SK-N-SH (cell line): ENCODE measurements around the gene C1RL. TPM values are rescaled to one million over a fixed set of nuclear protein-coding genes. Genes with fewer than 3 reads are reported as not detected.

Source experiments
- CTCF ChIA-PET: fragments of 300-600, 350-600 bp; formaldehyde crosslinking; extraction: SDS; loops from one replicate; lab custom pipeline; 2021; lab: Yijun Ruan, JAX
- POLR2A ChIA-PET: fragments of 350-600 bp; sonication (Branson Sonifier 250); formaldehyde crosslinking; extraction: SDS; loops from one replicate; lab custom pipeline; 2020; ENCODE audit warnings: antibody characterized with exemption, inconsistent platforms; lab: Yijun Ruan, JAX
- DNase-seq: peaks from one replicate; pipeline ENCODE4 v3.0.0; 2012
- H2AFZ ChIP-seq: fragments of 200-600 bp; sonication (generic); 2 replicates; pipeline ENCODE4 v1.8.1; 2016; ENCODE audit warnings: antibody characterized with exemption, mild to moderate bottlenecking, low read depth
- H3F3A ChIP-seq: fragments of 200-600 bp; sonication (generic); replicated peaks from 2 replicates; pipeline ENCODE3; 2016; ENCODE audit warnings: antibody characterized with exemption, mild to moderate bottlenecking; ENCODE audit not compliant: insufficient read depth
- H3K27ac ChIP-seq, 2 experiments: fragments of 200-500 bp in 1 of 2; fragments of 200-600 bp in 1 of 2; sonication (Bioruptor generic) in 1 of 2; sonication (generic), shearing (Covaris generic) in 1 of 2; 2 replicates each; pipeline versions ENCODE4 v1.5.1 to v1.6.1; 2014 to 2016; ENCODE audit warnings: low read depth in 2 of 2, inconsistent platforms in 1 of 2, low read length in 1 of 2, mild to moderate bottlenecking in 1 of 2, mixed read lengths in 1 of 2
- H3K27me3 ChIP-seq: fragments of 200-600 bp; sonication (generic), shearing (Covaris generic); 2 replicates; pipeline ENCODE4 v1.6.1; 2016; ENCODE audit warnings: mixed run types; ENCODE audit not compliant: insufficient read depth
- H3K36me3 ChIP-seq, 2 experiments: fragments of 200-500 bp in 1 of 2; fragments of 200-600 bp in 1 of 2; sonication (Bioruptor generic) in 1 of 2; sonication (generic) in 1 of 2; replicated peaks in 1 of 2; 2 replicates each; pipeline versions ENCODE3 to v1.5.1; 2014 to 2016; ENCODE audit warnings: low read length in 1 of 2, mild to moderate bottlenecking in 1 of 2; ENCODE audit not compliant: insufficient read depth in 2 of 2, control insufficient read depth in 1 of 2
- H3K4me1 ChIP-seq, 2 experiments: fragments of 200-500 bp in 1 of 2; fragments of 200-600 bp in 1 of 2; sonication (Bioruptor generic) in 1 of 2; sonication (generic), shearing (Covaris generic) in 1 of 2; 2 replicates each; pipeline versions ENCODE4 v1.5.1 to v1.6.1; 2014 to 2016; ENCODE audit warnings: low read depth in 1 of 2, low read length in 1 of 2, mixed run types in 1 of 2; ENCODE audit not compliant: insufficient read depth in 2 of 2, control insufficient read depth in 1 of 2
- H3K4me2 ChIP-seq: fragments of 200-600 bp; sonication (generic), shearing (Covaris generic); 2 replicates; pipeline ENCODE4 v1.6.1; 2017; ENCODE audit warnings: mixed run types
- H3K4me3 ChIP-seq, 2 experiments: fragments of 200-500 bp in 1 of 2; fragments of 200-600 bp in 1 of 2; sonication (Bioruptor generic) in 1 of 2; sonication (generic), shearing (Covaris generic) in 1 of 2; 2 replicates each; pipeline versions ENCODE4 v1.5.1 to v1.8.1; 2014 to 2016; ENCODE audit warnings: low read depth in 2 of 2, inconsistent platforms in 1 of 2, low read length in 1 of 2, mild to moderate bottlenecking in 1 of 2, mixed read lengths in 1 of 2, moderate library complexity in 1 of 2
- H3K79me2 ChIP-seq: fragments of 200-600 bp; sonication (generic); 2 replicates; pipeline ENCODE4 v1.8.1; 2017; ENCODE audit warnings: mild to moderate bottlenecking; ENCODE audit not compliant: insufficient read depth
- H3K9ac ChIP-seq: fragments of 200-600 bp; sonication (generic); 2 replicates; pipeline ENCODE4 v1.6.1; 2017; ENCODE audit warnings: mixed run types
- H3K9me2 ChIP-seq: fragments of 200-600 bp; sonication (generic); 2 replicates; pipeline ENCODE4 v1.6.1; 2017; ENCODE audit warnings: mixed run types
- H3K9me3 ChIP-seq: fragments of 200-600 bp; sonication (generic); 2 replicates; pipeline ENCODE4 v1.6.1; 2017; ENCODE audit warnings: mixed run types, mild to moderate bottlenecking, moderate library complexity
- H4K20me1 ChIP-seq: fragments of 200-600 bp; sonication (generic); 2 replicates; pipeline ENCODE4 v1.6.1; 2017; ENCODE audit warnings: mild to moderate bottlenecking, mixed run types; ENCODE audit not compliant: insufficient read depth
- CHD2 ChIP-seq: fragments of 150-350 bp; IDR thresholded peaks from 2 replicates; pipeline ENCODE4 v1.6.1; 2018; ENCODE audit warnings: low read length; ENCODE audit not compliant: partially characterized antibody
- ELF1 ChIP-seq: IDR thresholded peaks from 2 replicates; pipeline ENCODE4 v1.4.0; 2012
- FOSL2 ChIP-seq: IDR thresholded peaks from 2 replicates; pipeline ENCODE4 v1.4.0; 2012; ENCODE audit warnings: low read depth, mild to moderate bottlenecking, moderate library complexity, borderline replicate concordance
- GABPA ChIP-seq: IDR thresholded peaks from 2 replicates; pipeline ENCODE4 v1.4.0; 2012; ENCODE audit warnings: low read depth, mild to moderate bottlenecking
- GATA2 ChIP-seq: sonication (generic); formaldehyde crosslinking; IDR thresholded peaks from 2 replicates; pipeline ENCODE4 v1.5.0; 2020; ENCODE audit warnings: mild to moderate bottlenecking, missing genetic modification reagents
- IRF3 ChIP-seq: fragments of 150-350 bp; IDR thresholded peaks from 2 replicates; pipeline ENCODE4 v1.6.1; 2016; ENCODE audit warnings: mild to moderate bottlenecking, low read depth, low read length
- JUND ChIP-seq: IDR thresholded peaks from 2 replicates; pipeline ENCODE4 v1.4.0; 2012
- MEF2A ChIP-seq: IDR thresholded peaks from 2 replicates; pipeline ENCODE4 v1.4.0; 2012; ENCODE audit warnings: low read depth, borderline replicate concordance
- MXI1 ChIP-seq: IDR thresholded peaks from 2 replicates; pipeline ENCODE4 v1.6.1; 2012; ENCODE audit warnings: mild to moderate bottlenecking, low read depth, low read length, improper control_type of control experiment
- NFIC ChIP-seq: IDR thresholded peaks from 2 replicates; pipeline ENCODE4 v1.4.0; 2012; ENCODE audit warnings: borderline replicate concordance
- NRF1 ChIP-seq: IDR thresholded peaks from 2 replicates; pipeline ENCODE4 v1.6.1; 2012; ENCODE audit warnings: low read depth, mild to moderate bottlenecking, low read length
- PBX3 ChIP-seq: IDR thresholded peaks from 2 replicates; pipeline ENCODE4; 2012
- RCOR1 ChIP-seq: fragments of 150-350 bp; IDR thresholded peaks from 2 replicates; pipeline ENCODE4 v1.6.1; 2017; ENCODE audit warnings: antibody characterized with exemption, low read length
- REST ChIP-seq: IDR thresholded peaks from 2 replicates; pipeline ENCODE4 v1.6.1; 2012; ENCODE audit warnings: mild to moderate bottlenecking, low read depth, low read length, moderate library complexity
- SIN3A ChIP-seq: IDR thresholded peaks from 2 replicates; pipeline ENCODE4 v1.6.1; 2012; ENCODE audit warnings: low read depth, mild to moderate bottlenecking, low read length, moderate library complexity, borderline replicate concordance
- TCF12 ChIP-seq: IDR thresholded peaks from 2 replicates; pipeline ENCODE4 v1.4.0; 2012
- YY1 ChIP-seq: IDR thresholded peaks from 2 replicates; pipeline ENCODE4 v1.4.0; 2012; ENCODE audit warnings: low read depth, mild to moderate bottlenecking
- ZBTB33 ChIP-seq: IDR thresholded peaks from 2 replicates; pipeline ENCODE4 v1.4.0; 2012; ENCODE audit warnings: low read depth, borderline replicate concordance
- WGBS: methylation state at CpG from one replicate; pipeline ENCODE4 v1.1.6; 2017; ENCODE audit warnings: low lambda C conversion rate; 5-methylcytosine and 5-hydroxymethylcytosine counted together
- polyA plus RNA-seq, 3 experiments: library from polyadenylated mRNA; depleted of rRNA; stranded (reverse); fragments of >200 nt; gene quantifications; 2 replicates each; pipeline ENCODE4 v1.2.3, GENCODE V29; 2012

Gene C1RL
- polyA plus RNA-seq, 1 of the 3 experiments (the other 2 are of a cell fraction), result 8.3 TPM

DNA sequence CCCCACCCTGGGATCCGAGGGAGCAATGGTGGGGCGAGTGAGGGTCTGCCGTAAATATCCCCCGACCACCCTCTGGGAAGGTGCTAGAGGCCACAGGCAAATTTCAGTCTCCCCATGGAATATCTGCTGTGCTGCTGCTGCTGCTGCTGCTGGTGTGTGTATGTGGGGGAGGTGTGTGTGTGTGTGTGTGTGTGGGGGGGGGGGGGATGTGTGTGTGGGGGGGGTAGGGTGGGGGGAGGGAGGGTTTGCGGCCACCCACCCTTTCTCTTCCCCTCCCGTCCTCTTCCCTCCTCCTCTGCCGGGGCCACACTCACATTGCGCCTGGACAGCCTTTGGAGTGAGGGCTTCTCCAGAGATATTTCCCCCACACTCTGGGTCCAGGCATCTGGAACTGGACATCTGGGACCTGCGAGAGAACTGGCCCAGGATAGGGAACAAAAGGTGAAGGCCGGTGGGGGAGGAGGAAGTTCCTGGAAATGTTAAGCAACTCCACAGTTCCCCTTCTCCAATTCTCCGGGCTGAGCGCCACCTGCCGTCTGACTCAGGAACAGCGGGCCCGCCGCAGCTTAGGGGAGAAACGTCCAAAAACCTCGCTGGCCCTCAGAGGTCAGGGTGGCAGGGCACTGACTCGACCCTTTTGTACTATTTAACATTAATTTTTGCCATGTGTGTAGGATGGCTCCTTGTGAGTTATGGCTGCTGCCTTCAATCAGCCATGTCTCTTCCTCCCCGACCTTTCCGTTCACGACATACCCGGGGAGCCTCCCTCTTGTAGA is at the start of gene C1RL (continued):
- TF ChIP-seq REST (0 out of 2 replicates have a peak, but pooled peaks have one; percentile 39), SIN3A (peak; percentile 76; the same call in 1 of the 2 replicates), YY1 (no peak), PBX3 (no peak), ELF1 (0 out of 2 replicates have a peak, but pooled peaks have one; percentile 18), RCOR1 (0 out of 2 replicates have a peak, but pooled peaks have one; percentile 30), GABPA (no peak), MEF2A (no peak), ZBTB33 (no peak)

GRCh38 chr12:7157391-7157790 is 48.4 kb upstream of the C1RL start:
- H3K9me3 ChIP-seq, result no peaks in the 10 kb centered on the region
- WGBS, result 92% methylated on average over 17 of the region's 17 CpGs
- H2AFZ ChIP-seq, result no peak overlapping the region
- H3K4me3 ChIP-seq, result no peak overlapping the region
- H3K9me2 ChIP-seq, result no peaks in the 10 kb centered on the region
- H3K27me3 ChIP-seq, result no peaks in the 10 kb centered on the region; the same call in 1 of the 2 replicates
- CTCF ChIA-PET, result interaction anchor here (0.6 to 2.1 kb wide), 2 partner anchors 19 to 44 kb away, joined by 3 to 5 read pairs; no protein-coding TSS in a partner anchor
- H3K4me1 ChIP-seq, result peaks cover 0 to 39% of the 10 kb centered on the region in 2 experiments; a peak in 2 of 4 replicates
- no peak overlapping the region for H3K27ac ChIP-seq
- no peak for DNase-seq
- H3K36me3 ChIP-seq, result no peaks in the 10 kb centered on the region
- no peaks in the 10 kb centered on the region for H3K79me2 ChIP-seq
- H3K4me2 ChIP-seq, result no peak overlapping the region
- no peaks in the 10 kb centered on the region for H4K20me1 ChIP-seq
- POLR2A ChIA-PET, result no interaction called here
- H3F3A ChIP-seq, result no peaks in the 10 kb centered on the region
- H3K9ac ChIP-seq, result no peak overlapping the region
- TF ChIP-seq NRF1, result no peak
- no peak for TF ChIP-seq ELF1
- TF ChIP-seq RCOR1, result no peak
- no peak for TF ChIP-seq FOSL2
- TF ChIP-seq TCF12, result no peak
- no peak for TF ChIP-seq CHD2
- no peak for TF ChIP-seq NFIC
- no peak for TF ChIP-seq JUND
- no peak for TF ChIP-seq IRF3
- no peak for TF ChIP-seq PBX3
- TF ChIP-seq GATA2, result no peak
- TF ChIP-seq MXI1, result no peak
